Measurements from ENCODE around the gene ST6GALNAC3. TPM values are rescaled to one million over a fixed set of nuclear protein-coding genes. Genes with fewer than 3 reads are reported as not detected.

Gene ST6GALNAC3
- polyA plus RNA-seq, 1 donor (not counting 4 experiments of a cell fraction or from before 2014, with no cell fraction given): 0.08 TPM

DNA sequence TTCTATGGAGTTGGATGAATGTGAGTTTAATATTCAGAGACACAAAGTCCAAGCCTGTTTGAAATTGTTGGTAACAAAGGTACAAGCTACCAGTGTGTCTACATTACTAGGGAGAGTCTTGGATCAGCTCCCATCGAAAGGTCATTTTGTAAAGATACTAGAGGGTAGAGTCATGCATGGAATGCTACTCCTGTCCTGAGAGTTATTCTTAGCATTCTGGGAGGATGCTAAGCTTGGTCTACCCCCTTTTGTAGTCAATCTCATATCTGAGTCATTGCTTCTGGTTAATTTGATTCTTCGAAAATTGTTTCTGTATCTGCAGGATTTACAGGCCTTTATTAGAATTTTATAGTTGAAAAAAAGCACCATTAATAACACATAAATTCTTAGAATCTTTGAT is 240.2 kb downstream of the ST6GALNAC3 start:
- Histone ChIP-seq H4K20me1 (ENCODE audit: control insufficient read depth, extremely low read depth, insufficient read depth, low read length) (no peaks in the 10 kb centered on the region), H3K27ac (ENCODE audit: control insufficient read depth, insufficient read depth, low read length) (no peak overlapping the region), H3K79me2 (ENCODE audit: control insufficient read depth, insufficient read depth, low read length) (no peaks in the 10 kb centered on the region), H3K9ac (ENCODE audit: control insufficient read depth, extremely low read depth, insufficient read depth, low read length) (no peak overlapping the region), H3K9me3 (ENCODE audit: control insufficient read depth, low read depth, low read length) (no peaks in the 10 kb centered on the region), H3K4me2 (ENCODE audit: control insufficient read depth, extremely low read depth, insufficient read depth, low read depth, low read length) (no peak overlapping the region), H3K27me3 (ENCODE audit: control insufficient read depth, extremely low read depth, insufficient read depth, low read length) (no peaks in the 10 kb centered on the region), H3K36me3 (ENCODE audit: control insufficient read depth in 2 of 2, extremely low read depth in 1 of 2, insufficient read depth in 2 of 2, low read length in 2 of 2) (no peaks in the 10 kb centered on the region), H3K4me1 (ENCODE audit: control insufficient read depth, extremely low read depth, insufficient read depth, low read length) (no peaks in the 10 kb centered on the region), H3K9me1 (ENCODE audit: control insufficient read depth, extremely low read depth, insufficient read depth, low read length) (no peaks in the 10 kb centered on the region), H3K4me3 (ENCODE audit: control insufficient read depth in 2 of 3, extremely low read depth in 1 of 3, insufficient read depth in 2 of 3, low read depth in 1 of 3, low read length in 3 of 3) (no peak overlapping the region), H2AFZ (ENCODE audit: control insufficient read depth, low read length) (no peak overlapping the region)
- no peak for TF ChIP-seq EZH2 (IDR thresholded peaks at IDR 0.05; ENCODE audit: low read length)
- TF ChIP-seq, protein P1, sequence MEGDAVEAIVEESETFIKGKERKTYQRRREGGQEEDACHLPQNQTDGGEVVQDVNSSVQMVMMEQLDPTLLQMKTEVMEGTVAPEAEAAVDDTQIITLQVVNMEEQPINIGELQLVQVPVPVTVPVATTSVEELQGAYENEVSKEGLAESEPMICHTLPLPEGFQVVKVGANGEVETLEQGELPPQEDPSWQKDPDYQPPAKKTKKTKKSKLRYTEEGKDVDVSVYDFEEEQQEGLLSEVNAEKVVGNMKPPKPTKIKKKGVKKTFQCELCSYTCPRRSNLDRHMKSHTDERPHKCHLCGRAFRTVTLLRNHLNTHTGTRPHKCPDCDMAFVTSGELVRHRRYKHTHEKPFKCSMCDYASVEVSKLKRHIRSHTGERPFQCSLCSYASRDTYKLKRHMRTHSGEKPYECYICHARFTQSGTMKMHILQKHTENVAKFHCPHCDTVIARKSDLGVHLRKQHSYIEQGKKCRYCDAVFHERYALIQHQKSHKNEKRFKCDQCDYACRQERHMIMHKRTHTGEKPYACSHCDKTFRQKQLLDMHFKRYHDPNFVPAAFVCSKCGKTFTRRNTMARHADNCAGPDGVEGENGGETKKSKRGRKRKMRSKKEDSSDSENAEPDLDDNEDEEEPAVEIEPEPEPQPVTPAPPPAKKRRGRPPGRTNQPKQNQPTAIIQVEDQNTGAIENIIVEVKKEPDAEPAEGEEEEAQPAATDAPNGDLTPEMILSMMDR (optimal IDR thresholded peaks at IDR 0.05 in 1 of 3, IDR thresholded peaks at IDR 0.05 in 1 of 3, conservative IDR thresholded peaks at IDR 0.05 in 1 of 3; ENCODE audit: extremely low read depth in 1 of 3, insufficient read depth in 2 of 3, low read length in 3 of 3): no peak
- FAIRE-seq (no peak), DNase-seq (ENCODE audit: low read depth, low spot score) (no peak)
- dilution Hi-C loops (cut with MboI; ENCODE audit: extremely low pct_ligation_motif_present, low sequenced_read_pairs): no loop called here

DNA sequence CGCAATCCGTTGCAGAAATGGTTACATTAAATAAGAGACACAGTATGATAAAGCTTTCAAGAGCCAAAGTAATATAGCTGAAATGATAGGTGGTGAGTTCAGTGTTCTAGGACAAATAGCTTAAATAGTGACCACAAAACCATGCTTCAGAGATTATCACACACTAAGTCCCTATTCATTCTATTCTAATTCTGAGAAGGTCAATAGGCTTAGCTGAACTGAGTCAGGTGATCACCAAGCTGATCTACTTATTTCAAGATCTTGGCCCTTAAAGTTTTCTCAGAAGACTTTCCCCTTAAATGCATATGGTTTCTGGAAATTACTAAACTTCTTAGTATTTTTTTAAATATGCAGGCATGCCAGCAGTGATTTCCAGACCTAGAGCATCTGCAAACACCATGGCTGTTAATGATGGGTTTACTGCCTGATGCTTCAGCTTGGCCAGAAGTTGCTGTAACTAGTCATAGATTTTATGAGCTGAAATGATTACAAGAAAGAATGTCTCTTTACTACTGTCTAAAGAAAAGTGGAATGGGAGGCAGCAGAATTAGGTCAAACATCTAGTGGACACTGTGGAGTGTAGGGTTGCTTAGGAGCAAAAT is 242.9 kb downstream of the ST6GALNAC3 start:
- Histone ChIP-seq H3K9me1 (ENCODE audit: control insufficient read depth, extremely low read depth, insufficient read depth, low read length) (no peaks in the 10 kb centered on the region), H3K4me2 (ENCODE audit: control insufficient read depth, extremely low read depth, insufficient read depth, low read depth, low read length) (no peak overlapping the region), H3K9me3 (ENCODE audit: control insufficient read depth, low read depth, low read length) (no peaks in the 10 kb centered on the region), H3K36me3 (ENCODE audit: control insufficient read depth in 2 of 2, extremely low read depth in 1 of 2, insufficient read depth in 2 of 2, low read length in 2 of 2) (no peaks in the 10 kb centered on the region), H3K79me2 (ENCODE audit: control insufficient read depth, insufficient read depth, low read length) (no peaks in the 10 kb centered on the region), H2AFZ (ENCODE audit: control insufficient read depth, low read length) (no peak overlapping the region), H3K9ac (ENCODE audit: control insufficient read depth, extremely low read depth, insufficient read depth, low read length) (no peak overlapping the region), H3K27me3 (ENCODE audit: control insufficient read depth, extremely low read depth, insufficient read depth, low read length) (no peaks in the 10 kb centered on the region), H3K4me1 (ENCODE audit: control insufficient read depth, extremely low read depth, insufficient read depth, low read length) (no peaks in the 10 kb centered on the region), H3K4me3 (ENCODE audit: control insufficient read depth in 2 of 3, extremely low read depth in 1 of 3, insufficient read depth in 2 of 3, low read depth in 1 of 3, low read length in 3 of 3) (no peak overlapping the region), H3K27ac (ENCODE audit: control insufficient read depth, insufficient read depth, low read length) (no peak overlapping the region), H4K20me1 (ENCODE audit: control insufficient read depth, extremely low read depth, insufficient read depth, low read length) (no peaks in the 10 kb centered on the region)
- dilution Hi-C loops (cut with MboI; ENCODE audit: extremely low pct_ligation_motif_present, low sequenced_read_pairs): no loop called here
- FAIRE-seq (no peak), DNase-seq (ENCODE audit: low read depth, low spot score) (no peak)
- TF ChIP-seq, protein P1 (optimal IDR thresholded peaks at IDR 0.05 in 1 of 3, IDR thresholded peaks at IDR 0.05 in 1 of 3, conservative IDR thresholded peaks at IDR 0.05 in 1 of 3; ENCODE audit: extremely low read depth in 1 of 3, insufficient read depth in 2 of 3, low read length in 3 of 3): no peak
- TF ChIP-seq EZH2 (IDR thresholded peaks at IDR 0.05; ENCODE audit: low read length): no peak

All from keratinocyte (primary cell).